ENCODE results near the gene SH3PXD2B.
"Not testable (repeated sequence)": the region's sequence is repeated elsewhere in the genome, so short reads cannot be mapped to it uniquely, and the experiment has no call there.

The SH3PXD2B gene

DNA sequence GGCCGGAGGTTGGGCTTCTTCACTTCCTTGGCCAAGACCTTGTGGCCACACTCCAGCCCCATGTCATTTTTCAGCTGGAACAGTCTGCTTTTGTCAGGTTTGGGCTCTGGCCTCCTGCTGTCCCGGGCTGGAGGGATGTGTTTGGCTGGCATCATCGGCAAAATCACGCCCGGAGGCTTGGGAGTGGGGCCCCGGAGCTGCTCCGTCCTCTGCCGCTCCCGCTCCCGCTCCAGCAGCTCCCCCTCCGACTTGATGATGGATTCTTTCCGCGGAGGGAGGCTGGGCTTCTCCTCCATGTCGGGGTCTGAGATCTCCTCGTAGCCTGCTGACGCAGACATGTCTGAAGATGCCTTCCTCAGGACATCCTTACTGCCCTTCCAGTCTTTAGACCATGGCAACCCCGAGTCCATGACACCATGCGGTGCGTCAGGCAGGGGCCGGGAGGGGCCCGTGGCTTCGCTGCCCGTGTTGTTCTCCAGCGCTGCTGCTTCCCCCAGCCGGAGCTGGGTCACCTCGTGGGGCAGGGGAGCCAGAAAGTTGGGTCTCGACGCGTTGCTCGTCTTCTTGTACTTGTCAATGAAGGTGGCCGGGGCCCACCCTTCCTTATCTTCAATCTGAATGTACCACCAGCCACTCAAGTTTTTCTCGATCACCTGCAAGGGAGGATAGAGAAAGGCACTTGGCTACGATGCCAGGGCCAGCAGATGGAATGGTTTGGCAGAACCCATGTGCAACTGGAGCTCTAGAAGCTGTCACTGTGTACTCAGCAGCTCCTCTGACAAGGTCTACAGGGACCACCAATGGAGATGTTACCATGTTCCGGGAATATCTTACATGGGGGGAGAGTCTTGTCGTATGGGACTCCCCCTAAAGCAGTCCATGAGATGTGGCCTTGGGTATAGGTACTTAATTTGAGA is 114.8 kb downstream of the SH3PXD2B start:
- no peaks in the 10 kb centered on the region for H3K27me3 ChIP-seq (ENCODE audit: control insufficient read depth, insufficient read depth, low read length)

GRCh38 chr5:172336676-172337285 is 117.5 kb downstream of the SH3PXD2B start:
- peaks cover 4% of the 10 kb centered on the region for H3K36me3 ChIP-seq (ENCODE audit: control insufficient read depth, insufficient read depth, low read length)
- H3K27ac ChIP-seq (ENCODE audit: low read depth, low read length), result no peak overlapping the region

More for the DNA sequence above, 114.8 kb downstream of the SH3PXD2B start:
- Histone ChIP-seq H3K4me3 (ENCODE audit: low read length) (no peak overlapping the region), H3K27ac (ENCODE audit: low read depth, low read length) (no peak overlapping the region), H3K36me3 (ENCODE audit: control insufficient read depth, insufficient read depth, low read length) (peaks cover 4% of the 10 kb centered on the region), H3K9ac (ENCODE audit: low read length) (no peak overlapping the region), H3K4me1 (ENCODE audit: control insufficient read depth, insufficient read depth, low read length) (no peaks in the 10 kb centered on the region)

GRCh38 chr5:172336264-172336663 is 118.1 kb downstream of the SH3PXD2B start:
- peaks cover 4% of the 10 kb centered on the region for H3K36me3 ChIP-seq (ENCODE audit: control insufficient read depth, insufficient read depth, low read length)
- H3K4me3 ChIP-seq (ENCODE audit: low read length), result no peak overlapping the region
- H3K27me3 ChIP-seq (ENCODE audit: control insufficient read depth, insufficient read depth, low read length), result no peaks in the 10 kb centered on the region
- H3K9ac ChIP-seq (ENCODE audit: low read length), result no peak overlapping the region
- H3K4me1 ChIP-seq (ENCODE audit: control insufficient read depth, insufficient read depth, low read length), result no peaks in the 10 kb centered on the region
- no peak overlapping the region for H3K27ac ChIP-seq (ENCODE audit: low read depth, low read length)

More at GRCh38 chr5:172336676-172337285, 117.5 kb downstream of the SH3PXD2B start:
- Histone ChIP-seq H3K4me1 (ENCODE audit: control insufficient read depth, insufficient read depth, low read length) (no peaks in the 10 kb centered on the region), H3K9ac (ENCODE audit: low read length) (no peak overlapping the region), H3K27me3 (ENCODE audit: control insufficient read depth, insufficient read depth, low read length) (no peaks in the 10 kb centered on the region), H3K4me3 (ENCODE audit: low read length) (no peak overlapping the region)

DNA sequence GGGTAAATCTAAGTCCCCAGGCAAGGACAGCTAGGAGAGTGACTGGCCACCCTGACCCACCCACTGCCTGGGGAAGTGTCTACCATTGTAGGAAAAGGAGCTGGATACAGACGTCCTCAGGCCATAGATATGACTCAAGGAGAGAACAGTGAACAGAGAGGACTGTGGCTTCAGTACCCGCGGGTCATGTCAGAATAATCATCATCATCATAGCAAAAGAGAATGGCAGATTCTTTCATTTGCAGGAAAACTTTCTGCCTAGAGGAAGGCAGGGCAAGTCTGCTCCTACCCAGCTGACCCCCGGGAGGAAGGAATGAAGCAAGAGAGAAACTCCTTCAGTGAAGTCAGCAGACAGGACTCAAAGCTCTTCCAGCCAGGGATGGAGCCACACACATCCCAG is 118.6 kb downstream of the SH3PXD2B start:
- H3K4me1 ChIP-seq (ENCODE audit: control insufficient read depth, insufficient read depth, low read length), result no peaks in the 10 kb centered on the region
- no peak overlapping the region for H3K27ac ChIP-seq (ENCODE audit: low read depth, low read length)
- H3K36me3 ChIP-seq (ENCODE audit: control insufficient read depth, insufficient read depth, low read length), result peaks cover 4% of the 10 kb centered on the region
- no peak overlapping the region for H3K4me3 ChIP-seq (ENCODE audit: low read length)
- H3K9ac ChIP-seq (ENCODE audit: low read length), result no peak overlapping the region
- no peaks in the 10 kb centered on the region for H3K27me3 ChIP-seq (ENCODE audit: control insufficient read depth, insufficient read depth, low read length)

GRCh38 chr5:172334641-172335040 is 119.7 kb downstream of the SH3PXD2B start:
- Histone ChIP-seq H3K36me3 (ENCODE audit: control insufficient read depth, insufficient read depth, low read length) (peaks cover 4% of the 10 kb centered on the region), H3K9ac (ENCODE audit: low read length) (no peak overlapping the region), H3K4me1 (ENCODE audit: control insufficient read depth, insufficient read depth, low read length) (no peaks in the 10 kb centered on the region), H3K27me3 (ENCODE audit: control insufficient read depth, insufficient read depth, low read length) (no peaks in the 10 kb centered on the region), H3K4me3 (ENCODE audit: low read length) (no peak overlapping the region), H3K27ac (ENCODE audit: low read depth, low read length) (no peak overlapping the region)

GRCh38 chr5:172334196-172334595 is 120.1 kb downstream of the SH3PXD2B start:
- no peak overlapping the region for H3K9ac ChIP-seq (ENCODE audit: low read length)
- no peak overlapping the region for H3K27ac ChIP-seq (ENCODE audit: low read depth, low read length)
- peaks cover 4% of the 10 kb centered on the region for H3K36me3 ChIP-seq (ENCODE audit: control insufficient read depth, insufficient read depth, low read length)
- H3K27me3 ChIP-seq (ENCODE audit: control insufficient read depth, insufficient read depth, low read length), result no peaks in the 10 kb centered on the region
- H3K4me1 ChIP-seq (ENCODE audit: control insufficient read depth, insufficient read depth, low read length), result no peaks in the 10 kb centered on the region
- H3K4me3 ChIP-seq (ENCODE audit: low read length), result no peak overlapping the region

GRCh38 chr5:172326901-172327300 is 127.4 kb downstream of the SH3PXD2B start:
- not testable (repeated sequence) for H3K9ac ChIP-seq (ENCODE audit: low read length); H3K36me3 ChIP-seq (ENCODE audit: control insufficient read depth, insufficient read depth, low read length); H3K27me3 ChIP-seq (ENCODE audit: control insufficient read depth, insufficient read depth, low read length); H3K4me1 ChIP-seq (ENCODE audit: control insufficient read depth, insufficient read depth, low read length); H3K4me3 ChIP-seq (ENCODE audit: low read length); H3K27ac ChIP-seq (ENCODE audit: low read depth, low read length)

DNA sequence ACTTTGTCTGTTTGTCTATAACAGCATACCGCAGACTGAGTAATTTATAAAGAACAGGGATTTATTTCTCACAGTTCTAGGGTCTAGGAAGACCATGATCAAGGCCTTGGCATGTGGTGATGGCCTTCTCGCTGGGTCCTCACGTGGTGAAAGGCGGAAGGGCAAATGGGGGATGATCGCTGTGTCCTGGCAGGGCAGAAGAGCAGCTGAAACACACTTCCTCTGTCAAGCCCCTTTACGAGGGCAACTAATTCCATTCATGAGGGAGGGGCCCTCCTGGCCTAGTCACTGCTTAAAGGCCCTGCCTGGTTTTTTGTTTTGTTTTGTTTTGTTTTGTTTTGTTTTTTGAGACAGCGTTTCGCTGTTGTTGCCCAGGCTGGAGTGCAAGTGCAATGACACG is 128.9 kb downstream of the SH3PXD2B start:
- H3K27me3 ChIP-seq (ENCODE audit: control insufficient read depth, insufficient read depth, low read length), result no peaks in the 10 kb centered on the region
- H3K4me1 ChIP-seq (ENCODE audit: control insufficient read depth, insufficient read depth, low read length), result no peaks in the 10 kb centered on the region
- no peak overlapping the region for H3K27ac ChIP-seq (ENCODE audit: low read depth, low read length)
- H3K4me3 ChIP-seq (ENCODE audit: low read length), result no peak overlapping the region
- no peaks in the 10 kb centered on the region for H3K36me3 ChIP-seq (ENCODE audit: control insufficient read depth, insufficient read depth, low read length)
- no peak overlapping the region for H3K9ac ChIP-seq (ENCODE audit: low read length)

GRCh38 chr5:172322028-172322965 is 132.0 kb downstream of the SH3PXD2B start:
- Histone ChIP-seq H3K9ac (ENCODE audit: low read length) (no peak overlapping the region), H3K36me3 (ENCODE audit: control insufficient read depth, insufficient read depth, low read length) (no peaks in the 10 kb centered on the region), H3K27me3 (ENCODE audit: control insufficient read depth, insufficient read depth, low read length) (no peaks in the 10 kb centered on the region), H3K4me1 (ENCODE audit: control insufficient read depth, insufficient read depth, low read length) (no peaks in the 10 kb centered on the region), H3K27ac (ENCODE audit: low read depth, low read length) (no peak overlapping the region), H3K4me3 (ENCODE audit: low read length) (no peak overlapping the region)

DNA sequence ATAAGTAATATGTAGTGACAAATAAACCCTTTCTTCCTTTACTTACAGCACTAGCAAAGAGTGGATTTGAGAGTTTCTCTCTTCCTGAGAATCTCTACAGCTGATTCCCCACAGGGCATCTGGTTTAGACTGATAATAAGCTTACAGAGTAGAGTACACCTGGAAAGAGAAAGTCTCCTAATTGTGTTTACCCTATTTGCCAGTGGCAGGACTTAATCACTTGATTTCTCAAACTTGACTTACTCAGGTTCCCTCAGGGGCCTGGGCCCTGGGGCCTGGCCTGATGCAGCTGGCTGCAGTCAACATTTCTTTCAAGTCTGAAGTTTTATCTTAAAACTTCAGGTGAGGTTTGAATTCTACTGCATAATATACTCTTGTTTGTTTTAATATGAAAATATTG is 132.7 kb downstream of the SH3PXD2B start:
- Histone ChIP-seq H3K27ac (ENCODE audit: low read depth, low read length) (no peak overlapping the region), H3K4me1 (ENCODE audit: control insufficient read depth, insufficient read depth, low read length) (no peaks in the 10 kb centered on the region), H3K9ac (ENCODE audit: low read length) (no peak overlapping the region), H3K36me3 (ENCODE audit: control insufficient read depth, insufficient read depth, low read length) (no peaks in the 10 kb centered on the region), H3K4me3 (ENCODE audit: low read length) (no peak overlapping the region), H3K27me3 (ENCODE audit: control insufficient read depth, insufficient read depth, low read length) (no peaks in the 10 kb centered on the region)

- Histone ChIP-seq H3K27me3 (ENCODE audit: control insufficient read depth, insufficient read depth, low read length) (no peaks in the 10 kb centered on the region), H3K9ac (ENCODE audit: low read length) (no peak overlapping the region), H3K27ac (ENCODE audit: low read depth, low read length) (no peak overlapping the region), H3K4me3 (ENCODE audit: low read length) (no peak overlapping the region), H3K36me3 (ENCODE audit: control insufficient read depth, insufficient read depth, low read length) (no peaks in the 10 kb centered on the region), H3K4me1 (ENCODE audit: control insufficient read depth, insufficient read depth, low read length) (no peaks in the 10 kb centered on the region)
These were observed 134.4 kb downstream of the SH3PXD2B start for GRCh38 chr5:172319708-172320441.

Data from rectal smooth muscle tissue (tissue), 1 donor.